Measurements from ENCODE around the gene WFIKKN2. TPM values are rescaled to one million over a fixed set of nuclear protein-coding genes. Genes with fewer than 3 reads are reported as not detected.

Gene WFIKKN2
- total and polyA plus RNA-seq, 2 experiments from 2014 or later = not detected

- Histone ChIP-seq H3K4me2 (no peak overlapping the region), H3K36me3 (ENCODE audit: insufficient read depth) (no peaks in the 10 kb centered on the region), H3K79me2 (replicated peaks; ENCODE audit: insufficient read depth) (no peaks in the 10 kb centered on the region), H3F3A (replicated peaks; ENCODE audit: low read depth) (no peaks in the 10 kb centered on the region), H3K4me3 (no peak overlapping the region), H3K27me3 (ENCODE audit: insufficient read depth) (no peaks in the 10 kb centered on the region), H3K27ac (ENCODE audit: low read depth) (no peak overlapping the region), H2AFZ (peak overlapping the region; percentile 43; the same call in 1 of the 2 replicates), H4K20me1 (replicated peaks; ENCODE audit: insufficient read depth) (no peaks in the 10 kb centered on the region), H3K4me1 (ENCODE audit: insufficient read depth) (peaks cover 8% of the 10 kb centered on the region), H3K9me2 (ENCODE audit: insufficient read depth) (no peaks in the 10 kb centered on the region)
- no peaks in the 10 kb centered on the region for H3K36me3 Mint-ChIP-seq (ENCODE audit: low read depth)
- no peak for ATAC-seq
- 0 out of 2 replicates have a peak overlapping the region, but pooled peaks have one; percentile 1 for H3K27ac Mint-ChIP-seq
- DNase-seq (ENCODE audit: low spot score) = no peak
- peaks cover 19% of the 10 kb centered on the region for H3K4me1 Mint-ChIP-seq
- H3K27me3 Mint-ChIP-seq (ENCODE audit: insufficient read depth, low read depth, poor library complexity) = no peaks in the 10 kb centered on the region
- no peaks in the 10 kb centered on the region for H3K9me3 Mint-ChIP-seq
- TF ChIP-seq ZNF462 (CRISPR knock-in tag; IDR thresholded peaks at IDR 0.05) (no peak), ETS1 (IDR thresholded peaks at IDR 0.05) (no peak), POLR2AphosphoS5 (IDR thresholded peaks at IDR 0.05; ENCODE audit: low read depth) (no peak), ZNF331 (CRISPR knock-in tag; IDR thresholded peaks at IDR 0.05; ENCODE audit: low read depth) (no peak), EZH2 (IDR thresholded peaks at IDR 0.05; ENCODE audit: low read depth, unreplicated experiment) (no peak), CREB1 (CRISPR knock-in tag; IDR thresholded peaks at IDR 0.05; ENCODE audit: low read depth) (no peak), NANOG (IDR thresholded peaks at IDR 0.05; ENCODE audit: borderline replicate concordance) (no peak), REST (IDR thresholded peaks at IDR 0.05; ENCODE audit: unreplicated experiment) (no peak), CTCF (conservative IDR thresholded peaks at IDR 0.05; ENCODE audit: low read depth in 2 of 2) (no peak), ZNF114 (CRISPR knock-in tag; IDR thresholded peaks at IDR 0.05) (no peak)
- no peak overlapping the region for H3K4me3 Mint-ChIP-seq
Observed at GRCh38 chr17:50793007-50793406, 42.4 kb upstream of the WFIKKN2 start.

Measured in GM23338 (cell line).